Astrocyte of the spinal cord (primary cell): ENCODE results near the gene DIP2B.

ENCODE experiments used
- DNase-seq: peaks from one replicate; pipeline ENCODE4 v3.0.0; 2011; ENCODE audit warnings: low read depth, low spot score
- H3K4me3 ChIP-seq: 2 replicates; pipeline ENCODE4 v1.5.1; 2011; ENCODE audit warnings: low read depth, mild to moderate bottlenecking, low read length, moderate library complexity
- in situ Hi-C: cut with HindIII; loops from 2 replicates; pipeline ENCODE4 v1.10.0; 2017; ENCODE audit warnings: low sequenced_read_pairs
- TF ChIP-seq, protein P1 (sequence below): IDR thresholded peaks from 2 replicates; pipeline ENCODE4 v1.5.1; 2012; ENCODE audit warnings: low read depth, mild to moderate bottlenecking, low read length, inconsistent platforms

Gene DIP2B, protein sequence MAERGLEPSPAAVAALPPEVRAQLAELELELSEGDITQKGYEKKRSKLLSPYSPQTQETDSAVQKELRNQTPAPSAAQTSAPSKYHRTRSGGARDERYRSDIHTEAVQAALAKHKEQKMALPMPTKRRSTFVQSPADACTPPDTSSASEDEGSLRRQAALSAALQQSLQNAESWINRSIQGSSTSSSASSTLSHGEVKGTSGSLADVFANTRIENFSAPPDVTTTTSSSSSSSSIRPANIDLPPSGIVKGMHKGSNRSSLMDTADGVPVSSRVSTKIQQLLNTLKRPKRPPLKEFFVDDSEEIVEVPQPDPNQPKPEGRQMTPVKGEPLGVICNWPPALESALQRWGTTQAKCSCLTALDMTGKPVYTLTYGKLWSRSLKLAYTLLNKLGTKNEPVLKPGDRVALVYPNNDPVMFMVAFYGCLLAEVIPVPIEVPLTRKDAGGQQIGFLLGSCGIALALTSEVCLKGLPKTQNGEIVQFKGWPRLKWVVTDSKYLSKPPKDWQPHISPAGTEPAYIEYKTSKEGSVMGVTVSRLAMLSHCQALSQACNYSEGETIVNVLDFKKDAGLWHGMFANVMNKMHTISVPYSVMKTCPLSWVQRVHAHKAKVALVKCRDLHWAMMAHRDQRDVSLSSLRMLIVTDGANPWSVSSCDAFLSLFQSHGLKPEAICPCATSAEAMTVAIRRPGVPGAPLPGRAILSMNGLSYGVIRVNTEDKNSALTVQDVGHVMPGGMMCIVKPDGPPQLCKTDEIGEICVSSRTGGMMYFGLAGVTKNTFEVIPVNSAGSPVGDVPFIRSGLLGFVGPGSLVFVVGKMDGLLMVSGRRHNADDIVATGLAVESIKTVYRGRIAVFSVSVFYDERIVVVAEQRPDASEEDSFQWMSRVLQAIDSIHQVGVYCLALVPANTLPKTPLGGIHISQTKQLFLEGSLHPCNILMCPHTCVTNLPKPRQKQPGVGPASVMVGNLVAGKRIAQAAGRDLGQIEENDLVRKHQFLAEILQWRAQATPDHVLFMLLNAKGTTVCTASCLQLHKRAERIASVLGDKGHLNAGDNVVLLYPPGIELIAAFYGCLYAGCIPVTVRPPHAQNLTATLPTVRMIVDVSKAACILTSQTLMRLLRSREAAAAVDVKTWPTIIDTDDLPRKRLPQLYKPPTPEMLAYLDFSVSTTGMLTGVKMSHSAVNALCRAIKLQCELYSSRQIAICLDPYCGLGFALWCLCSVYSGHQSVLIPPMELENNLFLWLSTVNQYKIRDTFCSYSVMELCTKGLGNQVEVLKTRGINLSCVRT (N-terminal part only)

DNA sequence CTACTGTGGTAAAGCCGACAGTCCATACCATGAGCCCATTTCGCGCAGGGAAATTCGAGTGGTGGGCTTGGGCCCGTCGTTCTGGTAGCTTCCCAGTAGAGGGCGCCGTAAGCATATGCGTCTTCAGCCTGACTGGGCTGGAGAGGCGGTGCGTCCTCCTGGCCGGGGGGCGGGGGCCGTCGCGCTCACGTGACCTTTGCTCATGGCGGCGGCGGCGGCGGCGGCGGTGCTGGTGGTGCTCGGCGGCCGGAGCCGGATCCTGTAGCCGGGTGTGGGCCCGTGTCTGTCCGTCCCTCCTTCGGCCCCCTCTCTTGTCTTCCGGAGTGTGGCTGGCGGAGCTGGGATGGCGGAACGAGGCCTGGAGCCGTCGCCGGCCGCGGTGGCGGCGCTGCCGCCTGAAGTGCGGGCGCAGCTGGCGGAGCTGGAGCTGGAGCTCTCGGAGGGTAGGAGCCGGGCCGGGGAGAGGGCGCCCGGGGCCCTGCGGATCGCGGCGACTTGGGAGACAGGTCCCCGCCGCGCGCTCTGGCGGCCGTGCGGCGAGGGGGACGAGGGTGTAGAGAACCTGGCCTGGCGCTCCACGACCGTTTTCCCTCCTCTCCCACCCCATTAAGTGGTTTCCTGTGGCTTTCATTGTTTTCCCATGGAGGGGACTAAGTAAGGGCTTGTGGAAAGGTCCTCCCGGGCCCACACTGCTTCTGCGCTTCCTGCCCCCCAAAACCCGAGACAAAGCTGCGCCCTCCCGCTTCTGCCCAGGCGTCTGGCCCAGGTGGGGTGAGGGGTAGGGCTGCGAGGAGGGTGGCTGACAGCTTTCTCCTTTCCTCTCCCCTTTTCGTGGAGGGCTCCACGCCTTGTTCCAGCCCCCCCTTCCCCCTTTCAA is at the start of gene DIP2B:
Gene DIP2B, plus strand, starts transcription at position 188 of the 877 bp plus-strand sequence. Its CDS starts 156 bp downstream, at position 344.
- in situ Hi-C loops, result no loop called here
- DNase-seq, result peak; percentile 91
- H3K4me3 ChIP-seq, result peak within 1 kb of the TSS; percentile 92
- TF ChIP-seq, protein P1, sequence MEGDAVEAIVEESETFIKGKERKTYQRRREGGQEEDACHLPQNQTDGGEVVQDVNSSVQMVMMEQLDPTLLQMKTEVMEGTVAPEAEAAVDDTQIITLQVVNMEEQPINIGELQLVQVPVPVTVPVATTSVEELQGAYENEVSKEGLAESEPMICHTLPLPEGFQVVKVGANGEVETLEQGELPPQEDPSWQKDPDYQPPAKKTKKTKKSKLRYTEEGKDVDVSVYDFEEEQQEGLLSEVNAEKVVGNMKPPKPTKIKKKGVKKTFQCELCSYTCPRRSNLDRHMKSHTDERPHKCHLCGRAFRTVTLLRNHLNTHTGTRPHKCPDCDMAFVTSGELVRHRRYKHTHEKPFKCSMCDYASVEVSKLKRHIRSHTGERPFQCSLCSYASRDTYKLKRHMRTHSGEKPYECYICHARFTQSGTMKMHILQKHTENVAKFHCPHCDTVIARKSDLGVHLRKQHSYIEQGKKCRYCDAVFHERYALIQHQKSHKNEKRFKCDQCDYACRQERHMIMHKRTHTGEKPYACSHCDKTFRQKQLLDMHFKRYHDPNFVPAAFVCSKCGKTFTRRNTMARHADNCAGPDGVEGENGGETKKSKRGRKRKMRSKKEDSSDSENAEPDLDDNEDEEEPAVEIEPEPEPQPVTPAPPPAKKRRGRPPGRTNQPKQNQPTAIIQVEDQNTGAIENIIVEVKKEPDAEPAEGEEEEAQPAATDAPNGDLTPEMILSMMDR, result peak; percentile 85

DNA sequence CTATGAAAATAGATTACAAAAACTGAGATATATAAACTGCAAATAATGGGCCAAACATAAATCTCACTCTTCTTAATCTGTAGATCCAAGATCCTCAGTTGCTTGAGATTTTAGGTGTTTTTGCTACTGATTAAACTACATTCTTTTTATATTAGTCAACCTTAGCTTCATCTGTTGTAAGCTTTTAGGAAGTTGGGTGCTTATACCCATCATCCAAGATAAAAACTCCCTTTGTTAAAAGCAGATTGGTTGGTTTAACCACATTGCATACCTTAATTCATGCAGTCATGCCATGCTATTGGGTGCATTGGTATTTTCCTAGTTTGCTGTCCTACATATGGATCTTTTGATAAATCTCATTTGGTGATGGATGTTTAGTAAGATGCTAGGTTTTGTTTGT is 46.2 kb upstream of the DIP2B start:
- in situ Hi-C loops, result no loop called here
- no peak overlapping the region for H3K4me3 ChIP-seq
- peak; percentile 10 for DNase-seq
- TF ChIP-seq, protein P1, result no peak

DNA sequence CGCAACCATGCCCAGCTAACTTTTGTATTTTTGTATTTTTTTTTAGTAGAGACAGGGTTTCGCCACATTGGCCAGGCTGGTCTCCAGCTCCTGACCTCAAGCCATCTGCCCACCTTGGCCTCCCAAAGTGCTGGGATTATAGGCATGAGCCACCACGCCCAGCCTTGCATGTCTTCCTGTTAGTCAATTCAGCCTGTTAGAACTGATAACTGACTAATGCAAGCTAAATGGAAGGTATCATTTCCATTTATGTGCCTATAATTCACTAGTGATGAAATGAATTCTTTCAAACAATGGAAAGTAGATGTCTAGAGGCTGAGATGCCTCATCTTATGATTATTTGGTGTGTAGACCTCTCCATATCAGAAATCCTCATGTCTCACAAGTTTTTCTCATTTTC is 37.3 kb upstream of the DIP2B start:
- TF ChIP-seq, protein P1, result no peak
- in situ Hi-C loops, result no loop called here
- DNase-seq, result no peak
- no peak overlapping the region for H3K4me3 ChIP-seq

DNA sequence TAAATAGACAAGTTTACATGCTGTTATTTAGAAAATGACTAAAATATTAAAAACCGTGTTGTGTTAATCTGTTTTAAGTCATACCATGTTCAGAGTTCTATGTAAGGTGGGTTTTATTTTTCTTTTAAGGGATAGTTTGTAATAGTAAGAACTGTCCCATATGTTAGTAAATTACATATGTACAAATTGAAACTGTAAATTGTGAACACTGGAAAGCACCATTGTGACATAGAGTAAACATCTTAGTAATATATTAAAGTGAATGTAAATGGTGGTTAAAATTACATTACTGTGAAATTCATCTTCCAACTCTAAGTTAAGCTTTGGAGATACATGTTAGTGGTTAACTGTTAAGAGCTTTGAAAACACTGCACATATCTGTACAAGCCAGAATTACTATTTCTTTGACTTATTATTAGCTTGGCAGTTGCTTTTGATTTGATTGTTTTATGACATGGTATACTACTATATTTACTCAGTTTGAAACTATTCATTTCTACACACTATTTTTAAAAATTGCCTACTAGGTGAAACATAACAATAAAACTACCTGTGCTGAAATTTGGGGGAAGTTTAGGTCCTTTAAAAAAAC is 27.4 kb upstream of the DIP2B start:
- DNase-seq, result no peak
- TF ChIP-seq, protein P1, result no peak
- H3K4me3 ChIP-seq, result no peak overlapping the region
- in situ Hi-C loops, result no loop called here

DNA sequence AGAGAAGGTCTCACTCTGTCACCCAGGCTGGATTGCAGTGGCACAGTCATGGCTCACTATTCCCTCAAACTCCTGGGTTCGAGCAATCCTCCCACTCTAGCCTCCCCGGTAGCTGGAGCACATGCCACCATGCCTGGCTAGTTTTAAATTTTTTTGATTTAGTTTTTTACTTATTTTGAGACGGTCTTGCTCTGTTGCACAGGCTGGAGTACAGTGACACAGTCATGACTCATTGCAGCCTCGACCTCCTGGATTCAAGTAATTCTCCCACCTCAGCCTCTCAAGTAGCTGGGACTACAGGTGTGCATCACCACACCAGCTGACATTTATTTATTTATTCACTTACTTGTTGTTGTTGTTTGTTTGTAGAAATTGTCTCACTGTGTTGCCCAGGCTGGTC is 22.2 kb upstream of the DIP2B start:
- TF ChIP-seq, protein P1, result no peak
- no peak overlapping the region for H3K4me3 ChIP-seq
- DNase-seq, result no peak
- in situ Hi-C loops, result no loop called here
